Non-pigmented ciliary epithelial cell (primary cell): ENCODE measurements around the gene C4orf50.

Experiments
- DNase-seq: peaks from one replicate; pipeline ENCODE4 v3.0.0-alpha.2; 2010; ENCODE audit warnings: low read depth

C4orf50 gene

DNA sequence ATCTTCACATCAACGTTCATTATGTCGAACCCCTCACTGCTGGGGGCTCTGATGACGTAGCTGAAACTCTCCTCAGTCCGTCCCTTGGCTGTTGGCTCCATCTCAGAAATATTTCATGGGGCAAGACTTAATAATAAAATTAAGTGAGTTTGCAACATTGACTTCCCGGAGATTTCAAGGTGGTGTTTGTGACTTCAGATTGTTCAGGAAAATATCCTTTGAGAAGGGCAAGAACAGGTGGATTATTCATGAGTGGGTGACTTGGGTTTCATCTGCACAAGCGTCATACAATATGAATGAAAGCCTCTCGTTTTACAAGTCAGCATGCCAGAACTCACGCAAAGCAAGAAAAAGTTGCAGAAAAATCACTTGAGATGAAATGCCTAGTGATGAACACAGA lies at the start of gene C4orf50:
Gene C4orf50 (minus strand): TSS at position 101 of the 400 bp plus-strand sequence.
- DNase-seq, result no peak

DNA sequence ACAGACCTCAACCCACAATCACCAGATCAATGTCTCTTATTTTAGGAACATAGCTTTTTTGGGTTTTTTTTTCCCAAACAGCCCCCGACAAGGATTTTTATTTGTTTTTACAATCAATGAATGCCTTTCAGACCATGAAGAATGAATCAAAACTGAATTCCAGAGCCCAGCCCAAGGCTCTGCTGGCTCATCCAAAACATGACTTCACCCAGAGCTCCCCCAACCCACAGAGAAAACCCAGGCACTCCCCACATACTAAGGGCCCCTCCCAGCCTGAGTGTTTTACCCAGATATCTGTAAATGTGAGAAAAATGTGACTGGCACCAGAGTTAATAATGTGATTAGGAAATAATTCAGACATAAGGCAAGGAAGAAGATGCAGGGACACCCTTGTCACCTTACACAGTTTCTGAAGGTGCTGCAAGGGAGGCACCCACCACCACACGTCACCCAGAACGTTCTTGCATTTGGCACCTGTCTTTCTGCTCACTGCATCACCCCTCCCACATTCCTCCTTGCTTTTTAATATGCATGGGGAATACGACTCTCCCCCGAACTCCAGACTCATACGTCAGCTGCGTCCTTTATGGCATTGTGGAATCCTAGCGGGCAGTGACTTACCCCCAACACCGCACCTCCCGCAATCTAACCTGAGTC lies 47.8 kb upstream of the C4orf50 start:
- no peak for DNase-seq

DNA sequence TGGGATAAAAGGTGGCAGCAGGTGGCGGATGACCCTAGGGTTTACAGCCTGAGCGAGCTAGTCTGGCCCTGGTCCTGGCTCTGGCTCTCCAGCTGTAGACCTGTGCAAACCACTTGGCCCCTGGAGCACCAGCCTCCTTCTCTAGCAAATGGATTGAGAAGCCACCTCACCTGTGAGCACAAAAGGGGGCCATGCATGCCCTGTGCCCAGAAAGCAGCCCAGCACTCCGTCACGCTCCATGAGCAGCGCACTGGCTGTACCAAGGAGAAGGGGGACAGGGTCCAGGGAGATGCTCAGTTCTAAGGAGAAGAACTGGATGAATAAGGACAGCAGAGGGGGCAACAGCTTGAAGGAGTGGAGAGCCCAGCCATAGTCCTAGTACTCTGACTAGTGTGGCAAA lies 46.9 kb upstream of the C4orf50 start:
- DNase-seq, result no peak

- DNase-seq, result no peak
Observed at GRCh38 chr4:6064383-6064782, 46.2 kb upstream of the C4orf50 start.

- DNase-seq, result no peak
Observed at GRCh38 chr4:6063684-6064083, 45.5 kb upstream of the C4orf50 start.

GRCh38 chr4:6062133-6062532 lies 43.9 kb upstream of the C4orf50 start:
- no peak for DNase-seq

DNA sequence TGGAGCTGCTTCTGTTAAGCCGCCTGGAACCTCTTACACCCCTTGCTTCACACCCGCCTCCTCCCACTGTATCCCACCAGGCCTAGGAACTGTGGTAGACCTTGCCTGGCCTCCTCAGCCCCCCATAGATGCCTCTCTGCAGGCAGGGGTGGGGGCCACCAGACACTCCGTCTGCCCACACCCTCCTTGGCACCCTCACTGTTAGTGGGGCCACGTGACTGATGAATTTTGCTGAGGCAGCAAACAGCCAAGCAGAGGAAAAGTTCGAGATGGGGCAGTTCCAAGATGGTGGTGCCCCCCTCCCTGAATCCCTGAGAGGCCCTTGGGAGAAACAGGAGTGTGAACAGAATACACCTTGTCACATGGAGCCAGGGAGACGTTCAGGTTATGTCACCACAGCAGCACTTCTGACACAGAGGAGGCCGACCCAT lies 41.2 kb upstream of the C4orf50 start:
- DNase-seq, result no peak

GRCh38 chr4:6058531-6059374 lies 40.5 kb upstream of the C4orf50 start:
- no peak for DNase-seq

DNA sequence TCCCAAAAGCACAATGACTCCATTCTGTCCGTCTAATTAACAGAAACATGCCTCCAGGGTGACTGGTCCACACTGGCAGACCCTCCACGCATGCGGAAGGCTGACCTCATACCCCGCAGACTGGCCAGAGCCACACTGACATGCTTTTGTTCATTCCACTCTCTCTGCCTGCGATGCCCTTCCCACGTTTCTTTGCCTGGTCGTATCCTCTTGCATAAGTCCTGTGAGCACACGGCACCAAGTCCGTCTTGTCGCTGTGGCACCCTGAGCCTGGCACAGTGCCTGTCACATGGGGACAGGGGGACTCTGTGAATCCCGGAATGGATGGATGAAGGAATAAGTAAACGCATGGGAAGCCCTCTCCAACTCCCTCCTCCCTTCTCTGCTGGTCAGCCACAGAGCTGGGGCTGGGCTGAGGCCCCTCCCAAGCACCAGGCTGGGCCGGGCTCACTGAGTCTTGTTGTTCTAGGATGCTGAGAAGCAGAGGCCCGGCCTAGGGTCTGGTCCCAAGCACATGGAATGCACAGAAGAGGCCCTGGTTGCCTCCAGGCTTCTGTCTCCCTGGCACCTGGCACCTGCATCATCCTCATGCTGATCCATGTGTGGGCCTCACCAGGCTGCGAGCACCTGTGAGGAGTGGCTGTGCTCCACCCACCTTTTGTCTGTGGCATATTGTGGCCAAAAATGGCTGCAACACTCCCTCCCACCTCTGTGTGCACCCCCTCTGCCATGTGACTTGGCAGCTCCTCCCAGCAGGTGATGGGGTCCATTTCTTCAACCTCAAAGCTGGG lies 38.9 kb upstream of the C4orf50 start:
- no peak for DNase-seq

DNA sequence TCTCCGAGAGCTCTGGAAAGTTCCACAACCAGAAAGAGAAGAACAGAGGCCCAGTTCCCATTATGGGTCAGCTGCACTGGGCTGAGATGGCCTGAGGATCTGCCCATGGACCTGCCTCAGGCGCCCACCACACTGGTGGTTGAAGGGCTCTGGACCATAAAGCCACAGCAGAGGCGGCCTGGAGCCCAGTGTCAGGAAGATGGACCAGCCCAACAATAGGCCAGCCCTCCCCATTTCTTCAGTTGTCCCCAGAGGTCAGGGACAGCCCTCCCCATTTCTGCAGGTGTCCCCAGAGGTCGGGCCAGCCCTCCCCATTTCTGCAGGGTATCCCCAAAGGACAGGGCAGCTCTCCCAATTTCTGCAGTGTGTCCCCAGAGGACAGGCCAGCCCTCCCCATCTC lies 37.2 kb upstream of the C4orf50 start:
- no peak for DNase-seq

DNA sequence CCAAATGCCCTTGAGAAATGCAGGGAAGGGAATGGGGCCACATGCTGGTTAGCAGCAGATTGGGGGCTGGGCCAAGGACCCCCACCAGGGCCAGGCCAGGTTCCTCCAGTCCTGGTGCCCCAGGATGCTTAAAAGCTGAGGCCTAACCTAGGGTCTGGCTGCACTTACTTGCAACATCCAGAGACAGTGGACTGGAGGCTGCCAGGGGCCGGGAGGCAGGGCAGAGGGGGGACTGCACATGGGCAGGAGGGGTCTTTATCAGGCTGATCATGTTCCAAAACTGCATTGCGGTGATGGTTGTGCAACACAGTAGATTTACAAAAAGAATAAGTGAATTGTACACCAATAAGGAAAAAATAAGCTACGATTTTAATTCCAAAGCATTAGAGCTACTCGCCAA lies 36.8 kb upstream of the C4orf50 start:
- no peak for DNase-seq

DNA sequence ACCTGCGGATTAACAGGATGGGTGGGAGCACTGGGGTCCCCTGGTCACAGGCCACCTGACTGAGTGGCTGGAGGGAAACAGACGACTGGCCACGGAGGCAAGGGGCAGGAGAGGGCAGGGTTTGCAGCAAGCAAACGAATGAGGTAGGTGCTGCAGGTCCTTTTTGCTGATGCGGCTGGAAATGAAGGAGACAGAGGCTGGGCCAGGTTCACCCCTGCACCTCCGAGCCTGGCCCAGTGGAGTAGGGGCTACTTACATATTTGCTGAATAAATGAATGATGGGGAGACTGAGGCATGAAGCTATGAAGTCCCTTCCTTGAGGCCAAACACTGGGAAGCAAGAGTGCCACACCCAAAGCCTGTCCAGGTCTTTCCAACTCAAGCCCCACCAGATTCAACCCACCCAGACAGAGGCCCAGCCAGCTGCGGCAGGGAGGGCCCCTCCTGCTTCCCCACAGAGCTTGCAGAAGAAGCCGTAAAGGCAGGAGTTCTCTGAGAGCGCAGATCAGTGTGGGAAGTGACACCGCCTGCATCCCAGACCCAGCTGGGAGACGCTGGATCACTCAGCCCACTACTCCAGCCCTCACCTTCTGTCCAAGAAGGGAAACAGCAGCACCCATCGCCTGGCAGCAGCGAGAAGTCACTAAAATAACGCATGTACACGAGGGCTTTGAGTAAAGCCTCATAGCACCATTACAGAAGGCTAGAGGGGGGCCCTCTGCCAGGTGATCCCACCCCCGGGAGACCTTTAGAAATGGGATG lies 36.1 kb upstream of the C4orf50 start:
- no peak for DNase-seq

GRCh38 chr4:6052679-6053078 lies 34.4 kb upstream of the C4orf50 start:
- DNase-seq, result no peak

GRCh38 chr4:6050551-6050950 lies 32.3 kb upstream of the C4orf50 start:
- DNase-seq, result no peak

DNA sequence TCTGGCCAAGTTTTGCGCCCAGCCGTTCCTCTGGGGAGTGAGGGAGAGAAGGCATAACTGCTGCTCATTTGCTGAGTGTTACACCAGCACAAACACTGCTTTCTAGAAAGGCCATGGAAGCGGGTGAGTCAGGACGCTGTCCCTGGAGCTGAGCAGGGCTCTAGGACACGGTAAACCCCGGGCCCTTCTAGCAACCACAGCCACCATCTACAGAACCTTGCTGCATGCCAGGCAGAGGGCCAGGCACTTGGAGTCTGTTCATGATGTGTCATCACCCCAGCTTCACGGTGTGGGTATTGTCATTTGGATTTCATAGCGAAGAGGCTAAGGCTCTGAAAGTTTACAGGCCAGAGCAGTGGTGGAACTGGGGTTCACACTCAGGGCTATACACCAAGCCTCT lies 31.8 kb upstream of the C4orf50 start:
- no peak for DNase-seq

GRCh38 chr4:6049278-6049677 lies 31.0 kb upstream of the C4orf50 start:
- no peak for DNase-seq

DNA sequence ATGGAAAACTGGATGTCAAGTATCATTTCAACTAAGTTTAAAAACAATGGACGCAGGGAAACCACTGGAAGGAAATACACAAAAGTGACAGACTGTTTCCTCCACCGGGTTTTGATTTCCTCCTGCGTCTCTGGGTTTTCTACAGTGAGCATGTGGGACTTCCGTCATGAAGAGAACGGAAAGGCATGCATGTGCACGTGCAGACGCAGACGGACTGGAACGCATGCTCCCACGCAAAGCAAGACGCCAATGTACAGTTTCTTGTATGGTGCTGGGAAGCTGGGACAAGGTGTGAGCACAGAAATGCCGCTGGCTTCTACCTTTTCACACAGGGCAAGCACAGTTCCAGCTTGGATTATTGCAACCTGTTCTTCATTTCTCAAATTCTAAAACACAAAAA lies 30.3 kb upstream of the C4orf50 start:
- no peak for DNase-seq

- no peak for DNase-seq
Observed at GRCh38 chr4:6047130-6047673, 29.0 kb upstream of the C4orf50 start.

DNA sequence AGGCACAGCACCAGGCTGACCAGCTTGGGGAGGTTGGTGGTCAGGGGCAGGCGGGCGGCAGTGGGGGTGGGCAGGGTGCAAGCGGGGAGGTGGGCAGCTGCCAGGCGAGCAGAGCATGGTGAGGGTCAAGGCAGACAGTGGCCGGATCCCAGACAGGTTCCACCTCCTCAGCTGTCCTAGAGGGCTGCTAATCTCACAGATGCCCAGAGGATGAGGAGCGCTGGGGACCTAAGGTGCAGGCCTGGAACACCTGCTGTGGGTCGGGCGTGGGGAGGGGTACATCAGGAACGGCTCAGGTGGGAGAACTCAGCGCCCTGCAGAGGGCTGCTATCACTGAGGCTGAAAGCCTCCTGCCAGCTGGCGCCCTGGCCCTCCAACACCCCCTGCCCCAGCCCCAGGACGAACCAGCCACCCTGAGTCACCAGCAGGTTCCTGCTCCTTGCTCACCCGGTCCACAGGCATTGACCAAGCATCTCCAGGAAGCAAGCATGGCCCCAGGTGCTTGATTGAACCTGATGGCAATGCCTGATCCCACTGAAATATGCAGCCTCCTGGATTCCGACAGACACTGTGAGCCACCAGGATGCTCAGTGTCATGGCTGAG lies 28.4 kb upstream of the C4orf50 start:
- DNase-seq, result no peak

DNA sequence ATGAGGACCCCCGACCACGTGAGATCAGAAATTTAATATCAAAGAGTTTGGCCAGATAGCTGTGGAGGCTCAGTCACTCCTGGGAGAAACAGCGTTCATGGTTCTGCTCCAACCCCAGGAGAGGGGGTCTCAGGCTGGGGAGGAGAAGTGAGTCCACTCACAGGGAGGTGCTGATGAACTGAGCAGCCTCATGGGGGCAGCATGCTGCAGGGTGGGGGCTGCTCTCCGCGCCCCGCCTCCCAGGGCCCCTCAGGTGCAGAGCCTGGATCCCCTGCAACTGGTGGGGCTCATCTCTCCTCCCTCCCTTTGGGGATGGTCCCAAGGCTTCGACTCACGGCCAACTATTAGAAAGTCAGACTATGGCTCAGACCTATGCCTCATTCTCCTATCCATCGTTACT lies 26.6 kb upstream of the C4orf50 start:
- DNase-seq, result no peak

DNA sequence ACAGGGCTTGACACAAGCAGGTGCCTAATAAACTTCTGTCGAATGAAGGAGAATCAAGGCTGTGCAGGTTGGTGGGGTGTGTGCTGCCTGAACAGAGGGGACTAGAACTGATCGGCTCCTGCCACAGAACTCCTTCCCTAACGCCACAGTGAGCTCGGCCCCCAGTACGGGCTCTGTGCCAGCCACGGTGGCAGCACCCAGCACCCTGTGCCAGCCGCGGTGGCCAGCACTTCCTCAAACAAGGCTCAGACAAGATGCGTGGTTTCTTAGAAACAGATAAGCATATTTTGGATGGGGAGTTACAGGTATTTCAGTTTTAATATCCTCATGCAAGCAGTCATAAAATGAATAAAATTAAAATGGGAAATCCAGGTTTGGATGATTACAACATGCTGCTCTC lies 26.0 kb upstream of the C4orf50 start:
- no peak for DNase-seq
